HepG2 (cell line): ENCODE data around the gene PTGDR2. TPM values are rescaled to one million over a fixed set of nuclear protein-coding genes. Genes with fewer than 3 reads are reported as not detected.

Experiments used
- ASH2L ChIP-seq: fragments of 300-600, 200-600 bp; sonication (generic); IDR thresholded peaks from 2 replicates; pipeline ENCODE4 v1.7.0; 2017; ENCODE audit warnings: low read depth, mild to moderate bottlenecking, moderate library complexity, mixed read lengths, low read length; ENCODE audit not compliant: insufficient read length
- BRCA1 ChIP-seq: sonication (generic); formaldehyde crosslinking; IDR thresholded peaks from 2 replicates; pipeline ENCODE4 v1.4.0; 2020; ENCODE audit warnings: missing genetic modification reagents
- BRF2 ChIP-seq: sonication (generic); formaldehyde crosslinking; IDR thresholded peaks from 2 replicates; pipeline ENCODE4 v1.8.1; 2022; ENCODE audit warnings: mild to moderate bottlenecking, missing genetic modification reagents
- DMAP1 ChIP-seq: IDR thresholded peaks from 2 replicates; pipeline ENCODE4 v1.6.1; 2016
- HOXD1 ChIP-seq: sonication (generic); formaldehyde crosslinking; IDR thresholded peaks from 2 replicates; pipeline ENCODE4 v1.5.0; 2020; ENCODE audit warnings: missing genetic modification reagents
- KMT2A ChIP-seq: sonication (generic); formaldehyde crosslinking; IDR thresholded peaks from 2 replicates; pipeline ENCODE4 v1.4.0; 2020; ENCODE audit warnings: missing genetic modification reagents
- MIER3 ChIP-seq: IDR thresholded peaks from 2 replicates; pipeline ENCODE4 v1.6.1; 2016; ENCODE audit warnings: missing compliant biosample characterization, borderline replicate concordance
- PBX2 ChIP-seq: IDR thresholded peaks from 2 replicates; pipeline ENCODE4 v1.6.1; 2016; ENCODE audit warnings: control low read depth
- TBL1XR1 ChIP-seq: fragments of 150-350 bp; IDR thresholded peaks from 2 replicates; pipeline ENCODE4 v1.6.1; 2014; ENCODE audit warnings: borderline replicate concordance, low read length; ENCODE audit not compliant: partially characterized antibody
- ZBTB43 ChIP-seq: sonication (generic); formaldehyde crosslinking; conservative IDR thresholded peaks from 2 replicates; pipeline ENCODE4 v1.4.0; 2020; ENCODE audit warnings: missing genetic modification reagents
- ZHX1 ChIP-seq: sonication (generic); formaldehyde crosslinking; IDR thresholded peaks from 2 replicates; pipeline ENCODE4 v1.8.1; 2022; ENCODE audit warnings: low read depth, mild to moderate bottlenecking, missing genetic modification reagents
- ZNF205 ChIP-seq: IDR thresholded peaks from 2 replicates; pipeline ENCODE4 v1.6.1; 2018; ENCODE audit warnings: missing biosample characterization, missing genetic modification reagents
- ZNF639 ChIP-seq: conservative IDR thresholded peaks from 2 replicates; pipeline ENCODE4 v1.6.1; 2018; ENCODE audit warnings: missing genetic modification reagents
- ZNF703 ChIP-seq: sonication (generic); formaldehyde crosslinking; IDR thresholded peaks from 2 replicates; pipeline ENCODE4 v1.5.1; 2020; ENCODE audit warnings: missing genetic modification reagents, mild to moderate bottlenecking, moderate library complexity, borderline replicate concordance
- ZNF710 ChIP-seq: sonication (generic); formaldehyde crosslinking; IDR thresholded peaks from 2 replicates; pipeline ENCODE4 v1.5.0; 2020; ENCODE audit warnings: mild to moderate bottlenecking, missing genetic modification reagents, borderline replicate concordance
- ZXDC ChIP-seq: sonication (generic); formaldehyde crosslinking; IDR thresholded peaks from 2 replicates; pipeline ENCODE4 v1.5.0; 2020; ENCODE audit warnings: mild to moderate bottlenecking, missing genetic modification reagents
- polyA plus RNA-seq, 8 experiments: library from polyadenylated mRNA; depleted of rRNA in 3 of 8; stranded (reverse) in 7 of 8; unstranded in 1 of 8; fragments of >200 nt; fragmentation: Illumina TruSeq in 4 of 8; extraction: Trizol in 4 of 8; gene quantifications; 2 replicates each; pipeline versions ENCODE4 v1.2.1 to v1.2.3, GENCODE V29; 2011 to 2016; ENCODE audit warnings: low read depth in 4 of 8, missing spikeins in 1 of 8, mixed read lengths in 1 of 8; ENCODE audit not compliant: insufficient read depth in 1 of 8
- total RNA-seq, 5 experiments: library from RNA; depleted of rRNA; stranded (reverse); fragments of >200 nt; fragmentation: Illumina TruSeq; extraction: Trizol; gene quantifications; 2 replicates each; pipeline ENCODE4 v1.2.3, GENCODE V29; 2016; ENCODE audit warnings: low read depth in 1 of 5

PTGDR2 gene
- total and polyA plus RNA-seq, 2 of the 13 experiments (the other 11 are each of a cell fraction or from before 2014, with no cell fraction given), result 1.9 to 2.5 TPM

GRCh38 chr11:60880643-60881282 lies 25.0 kb upstream of the PTGDR2 start (continued):
- TF ChIP-seq ZBTB43 (CRISPR knock-in tag) (peak; percentile 97), MIER3 (CRISPR knock-in tag) (peak; percentile 98), BRCA1 (CRISPR knock-in tag) (peak; percentile 88; the same call in 1 of the 2 replicates), HOXD1 (CRISPR knock-in tag) (peak; percentile 97), ZNF205 (CRISPR knock-in tag) (peak; percentile 90), ZHX1 (CRISPR knock-in tag) (peak; percentile 70; the same call in 1 of the 2 replicates), TBL1XR1 (peak; percentile 87), KMT2A (CRISPR knock-in tag) (peak; percentile 62; the same call in 1 of the 2 replicates), PBX2 (CRISPR knock-in tag) (peak; percentile 60), ASH2L (peak; percentile 27), ZXDC (CRISPR knock-in tag) (no peak), ZNF710 (CRISPR knock-in tag) (peak; percentile 90; the same call in 1 of the 2 replicates), BRF2 (CRISPR knock-in tag) (peak; percentile 77; the same call in 1 of the 2 replicates), DMAP1 (CRISPR knock-in tag) (peak; percentile 54; the same call in 1 of the 2 replicates), ZNF639 (CRISPR knock-in tag) (peak; percentile 78), ZNF703 (peak; percentile 92; the same call in 1 of the 2 replicates)
